Liver (tissue), 9 donors: ENCODE data around the gene IFITM5. TPM values are rescaled to one million over a fixed set of nuclear protein-coding genes. Genes with fewer than 3 reads are reported as not detected.
A peak's percentile ranks its signal among the peaks of the same experiment; 100 is the strongest.
"Not testable (repeated sequence)": the region's sequence is repeated elsewhere in the genome, so short reads cannot be mapped to it uniquely, and the experiment has no call there.

Source experiments
- DNase-seq: peaks from one replicate; pipeline ENCODE4 v3.0.0-alpha.2; 2017; ENCODE audit warnings: low spot score
- H3K27ac ChIP-seq, 2 donors: one replicate each; pipeline ENCODE4 v1.7.0; 2013; ENCODE audit warnings: inconsistent platforms in 2 of 2, low read length in 2 of 2, control low read depth in 1 of 2, low read depth in 1 of 2, mild to moderate bottlenecking in 1 of 2
- H3K27me3 ChIP-seq, 4 donors: one replicate each; pipeline versions ENCODE4 v1.6.1 to v1.7.0; 2013; ENCODE audit warnings: low read length in 3 of 4, inconsistent platforms in 1 of 4, mild to moderate bottlenecking in 1 of 4, moderate library complexity in 1 of 4; ENCODE audit not compliant: control insufficient read depth in 4 of 4, insufficient read depth in 4 of 4
- H3K36me3 ChIP-seq, 4 donors: one replicate each; pipeline versions ENCODE4 v1.6.1 to v1.7.0; 2013; ENCODE audit warnings: low read length in 3 of 4, mild to moderate bottlenecking in 3 of 4, low read depth in 1 of 4, moderate library complexity in 1 of 4; ENCODE audit not compliant: control insufficient read depth in 4 of 4, insufficient read depth in 3 of 4
- H3K4me1 ChIP-seq, 4 donors: one replicate each; pipeline versions ENCODE4 v1.6.1 to v1.7.0; 2013; ENCODE audit warnings: low read length in 3 of 4, mild to moderate bottlenecking in 3 of 4, moderate library complexity in 1 of 4; ENCODE audit not compliant: control insufficient read depth in 4 of 4, insufficient read depth in 4 of 4
- H3K4me3 ChIP-seq, 3 donors: one replicate each; pipeline versions ENCODE4 v1.6.1 to v1.7.0; 2013; ENCODE audit warnings: low read length in 3 of 3, control low read depth in 1 of 3, low read depth in 1 of 3, mild to moderate bottlenecking in 1 of 3
- H3K9ac ChIP-seq, 2 donors: one replicate each; pipeline ENCODE4 v1.7.0; 2013; ENCODE audit warnings: low read length in 2 of 2, mild to moderate bottlenecking in 2 of 2, moderate library complexity in 2 of 2, control low read depth in 1 of 2, low read depth in 1 of 2
- H3K9me3 ChIP-seq, 4 donors: one replicate each; pipeline versions ENCODE4 v1.6.1 to v1.7.0; 2013; ENCODE audit warnings: low read length in 3 of 4; ENCODE audit not compliant: control insufficient read depth in 4 of 4
- EGR1 ChIP-seq, 2 donors: IDR thresholded peaks; 2 replicates each; pipeline ENCODE4 v1.6.1; 2016 to 2018; ENCODE audit warnings: antibody characterized with exemption in 2 of 2, low read depth in 2 of 2
- GABPA ChIP-seq, 2 donors: IDR thresholded peaks in 1 of 2; conservative IDR thresholded peaks in 1 of 2; 2 replicates each; pipeline ENCODE4 v1.6.1; 2016; ENCODE audit warnings: antibody characterized with exemption in 2 of 2, mild to moderate bottlenecking in 1 of 2, moderate library complexity in 1 of 2
- HNF4A ChIP-seq, 2 donors: conservative IDR thresholded peaks; 2 replicates each; pipeline ENCODE4 v1.6.1; 2016; ENCODE audit warnings: antibody characterized with exemption in 2 of 2, mild to moderate bottlenecking in 2 of 2
- JUND ChIP-seq, 2 donors: IDR thresholded peaks; 2 replicates each; pipeline ENCODE4 v1.6.1; 2016; ENCODE audit warnings: antibody characterized with exemption in 2 of 2
- NR2F2 ChIP-seq: IDR thresholded peaks from 2 replicates; pipeline ENCODE4 v1.6.1; 2016; ENCODE audit warnings: antibody characterized with exemption
- RAD21 ChIP-seq, 2 donors: IDR thresholded peaks; 2 replicates each; pipeline ENCODE4 v1.6.1; 2016; ENCODE audit warnings: antibody characterized with exemption in 2 of 2, mild to moderate bottlenecking in 2 of 2
- RXRA ChIP-seq, 2 donors: IDR thresholded peaks; 2 replicates each; pipeline ENCODE4 v1.6.1; 2017 to 2018; ENCODE audit warnings: antibody characterized with exemption in 2 of 2, mild to moderate bottlenecking in 1 of 2
- SP1 ChIP-seq: IDR thresholded peaks from 2 replicates; pipeline ENCODE4 v1.6.1; 2018; ENCODE audit warnings: antibody characterized with exemption, mild to moderate bottlenecking
- TAF1 ChIP-seq: conservative IDR thresholded peaks from 2 replicates; pipeline ENCODE4 v1.6.1; 2016; ENCODE audit warnings: antibody characterized with exemption, mild to moderate bottlenecking
- YY1 ChIP-seq: IDR thresholded peaks from 2 replicates; pipeline ENCODE4 v1.6.1; 2016; ENCODE audit warnings: antibody characterized with exemption, mild to moderate bottlenecking
- WGBS: extraction: QIAGEN DNeasy Blood & Tissue Kit; methylation state at CpG from one replicate; pipeline ENCODE4 v1.1.7; 2013; 5-methylcytosine and 5-hydroxymethylcytosine counted together
- polyA plus RNA-seq, 2 donors: library from polyadenylated mRNA; stranded (reverse) in 1 of 2; unstranded in 1 of 2; fragments of 200-250 nt in 1 of 2; fragments of >200 nt in 1 of 2; fragmentation: Nextera tagmentation in 1 of 2; extraction: Ambion mirVana in 1 of 2; gene quantifications; one replicate each; pipeline versions ENCODE4 v1.2.1 to v1.2.3, GENCODE V29; 2013 to 2015
- total RNA-seq, 2 donors: library from RNA; depleted of rRNA; stranded (reverse); fragments of >200 nt; gene quantifications; one replicate each; pipeline ENCODE4 v1.2.3, GENCODE V29; 2014
- TF ChIP-seq, protein P1 (sequence below): IDR thresholded peaks from 2 replicates; pipeline ENCODE4 v1.6.1; 2016; ENCODE audit warnings: antibody characterized with exemption
- TF ChIP-seq, protein P2 (sequence below): IDR thresholded peaks from 2 replicates; pipeline ENCODE4 v1.6.1; 2016; ENCODE audit warnings: antibody characterized with exemption, mild to moderate bottlenecking
- TF ChIP-seq, protein P3 (sequence below): IDR thresholded peaks from 2 replicates; pipeline ENCODE4 v1.6.1; 2016; ENCODE audit warnings: antibody characterized with exemption
- TF ChIP-seq, protein P4 (sequence below): fragments of 150-350 bp; IDR thresholded peaks from 2 replicates; pipeline ENCODE4 v1.5.1; 2017; ENCODE audit warnings: improper control_type of control experiment, low read depth, low read length; ENCODE audit not compliant: missing input control
- donor health status: healthy.
- donor health status: healthy.
- donor health status: healthy.
- donor health status: healthy.
- donor health status: healthy.

IFITM5 gene
- total and polyA plus RNA-seq, 4 donors: not detected

DNA sequence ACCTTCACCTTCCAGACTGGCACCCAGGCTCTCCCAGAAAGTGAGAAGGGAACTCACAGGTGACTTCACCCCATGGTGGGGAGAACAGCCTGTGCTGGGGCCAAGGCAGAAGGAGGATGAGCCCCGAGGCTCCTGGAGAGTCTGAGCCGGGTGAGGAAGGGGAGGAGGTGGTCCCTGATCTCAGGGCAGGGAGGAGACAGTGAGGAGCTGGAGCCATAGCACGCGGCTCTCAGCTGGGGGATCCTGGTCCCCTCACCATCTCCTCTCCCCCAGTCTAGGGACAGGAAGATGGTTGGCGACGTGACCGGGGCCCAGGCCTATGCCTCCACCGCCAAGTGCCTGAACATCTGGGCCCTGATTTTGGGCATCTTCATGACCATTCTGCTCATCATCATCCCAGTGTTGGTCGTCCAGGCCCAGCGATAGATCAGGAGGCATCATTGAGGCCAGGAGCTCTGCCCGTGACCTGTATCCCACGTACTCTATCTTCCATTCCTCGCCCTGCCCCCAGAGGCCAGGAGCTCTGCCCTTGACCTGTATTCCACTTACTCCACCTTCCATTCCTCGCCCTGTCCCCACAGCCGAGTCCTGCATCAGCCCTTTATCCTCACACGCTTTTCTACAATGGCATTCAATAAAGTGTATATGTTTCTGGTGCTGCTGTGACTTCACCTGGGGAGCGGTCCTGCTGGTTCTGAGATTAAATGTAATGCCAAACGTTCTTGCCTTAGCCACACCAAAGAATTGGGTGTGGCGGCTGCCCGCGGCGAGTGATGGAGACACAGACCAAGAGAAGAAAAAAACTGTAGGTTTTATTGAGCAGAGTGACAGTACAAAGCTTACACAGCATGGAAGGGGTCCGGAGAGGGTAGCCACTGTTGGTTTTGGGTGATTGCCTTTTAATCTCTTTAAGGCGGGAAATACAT is 9.7 kb upstream of the IFITM5 start:
- peaks cover 5 to 34% (median 19%) of the 10 kb centered on the region in 4 donors for H3K4me1 ChIP-seq
- not testable (repeated sequence) for DNase-seq

DNA sequence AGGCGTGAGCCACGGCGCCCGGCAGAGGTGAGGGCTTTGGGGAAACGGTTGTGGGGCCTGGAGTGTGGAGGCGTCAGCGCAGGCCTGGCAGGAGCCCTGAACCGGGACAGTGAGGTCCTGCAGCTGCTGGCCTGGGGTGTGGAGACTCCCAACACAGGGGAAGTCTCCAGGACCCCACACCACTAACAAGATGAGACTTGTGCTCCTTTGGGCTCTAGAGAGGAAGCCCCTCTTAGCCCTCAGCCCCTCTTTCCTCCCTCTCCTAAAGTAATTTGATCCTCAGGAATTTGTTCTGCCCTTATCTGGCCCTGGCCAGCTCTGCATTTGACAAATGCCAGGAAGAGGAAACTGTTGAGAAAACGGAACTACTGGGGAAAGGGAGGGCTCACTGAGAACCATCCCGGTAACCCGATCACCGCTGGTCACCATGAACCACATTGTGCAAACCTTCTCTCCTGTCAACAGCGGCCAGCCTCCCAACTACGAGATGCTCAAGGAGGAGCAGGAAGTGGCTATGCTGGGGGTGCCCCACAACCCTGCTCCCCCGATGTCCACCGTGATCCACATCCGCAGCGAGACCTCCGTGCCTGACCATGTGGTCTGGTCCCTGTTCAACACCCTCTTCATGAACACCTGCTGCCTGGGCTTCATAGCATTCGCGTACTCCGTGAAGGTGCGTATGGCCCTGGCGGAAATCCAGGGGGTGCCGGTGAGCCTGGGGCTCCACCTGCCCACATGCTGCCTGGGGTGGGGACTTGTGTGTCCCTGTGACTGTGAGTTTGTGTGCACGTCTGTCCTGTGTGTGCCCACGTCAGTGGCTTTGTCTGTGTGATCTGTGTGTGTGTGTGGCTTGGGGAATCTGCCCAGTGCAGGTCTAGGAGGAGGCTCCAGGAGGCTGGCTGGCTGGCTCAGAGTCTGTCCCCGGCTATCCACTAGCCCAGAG is 8.7 kb upstream of the IFITM5 start, which contains the start of gene IFITM2:
Gene IFITM2, plus strand, starts transcription at position 51 of the 943 bp plus-strand sequence. Its CDS starts 377 bp downstream, at position 428.
- peak within 1 kb of the TSS; percentile 54 to 85 (median 80) for H3K4me3 ChIP-seq
- H3K36me3 ChIP-seq, H3K9me3 ChIP-seq, DNase-seq, H3K27me3 ChIP-seq: not testable (repeated sequence)
- peaks cover 3 to 28% (median 15%) of the 10 kb centered on the region in 4 donors for H3K4me1 ChIP-seq
- H3K27ac ChIP-seq: peak within 1 kb of the TSS; percentile 82 to 92
- WGBS: 7% methylated on average over 25 of the region's 28 CpGs
- TF ChIP-seq, protein P1, sequence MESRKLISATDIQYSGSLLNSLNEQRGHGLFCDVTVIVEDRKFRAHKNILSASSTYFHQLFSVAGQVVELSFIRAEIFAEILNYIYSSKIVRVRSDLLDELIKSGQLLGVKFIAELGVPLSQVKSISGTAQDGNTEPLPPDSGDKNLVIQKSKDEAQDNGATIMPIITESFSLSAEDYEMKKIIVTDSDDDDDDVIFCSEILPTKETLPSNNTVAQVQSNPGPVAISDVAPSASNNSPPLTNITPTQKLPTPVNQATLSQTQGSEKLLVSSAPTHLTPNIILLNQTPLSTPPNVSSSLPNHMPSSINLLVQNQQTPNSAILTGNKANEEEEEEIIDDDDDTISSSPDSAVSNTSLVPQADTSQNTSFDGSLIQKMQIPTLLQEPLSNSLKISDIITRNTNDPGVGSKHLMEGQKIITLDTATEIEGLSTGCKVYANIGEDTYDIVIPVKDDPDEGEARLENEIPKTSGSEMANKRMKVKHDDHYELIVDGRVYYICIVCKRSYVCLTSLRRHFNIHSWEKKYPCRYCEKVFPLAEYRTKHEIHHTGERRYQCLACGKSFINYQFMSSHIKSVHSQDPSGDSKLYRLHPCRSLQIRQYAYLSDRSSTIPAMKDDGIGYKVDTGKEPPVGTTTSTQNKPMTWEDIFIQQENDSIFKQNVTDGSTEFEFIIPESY: peak; percentile 62
- TF ChIP-seq TAF1 (peak; percentile 85), EGR1 (IDR thresholded peaks at IDR 0.05; ENCODE audit: low read depth in 2 of 2) (peak; percentile 43 to 90), RAD21 (IDR thresholded peaks at IDR 0.05) (peak; percentile 35 to 56), SP1 (peak; percentile 72), RXRA (IDR thresholded peaks at IDR 0.05) (peak; percentile 69 to 76), NR2F2 (peak; percentile 41), YY1 (peak; percentile 72), GABPA (IDR thresholded peaks at IDR 0.05 in 1 of 2, conservative IDR thresholded peaks at IDR 0.05 in 1 of 2) (peak; percentile 47 to 72), HNF4A (conservative IDR thresholded peaks at IDR 0.05) (peak in 1 of 2 donors; percentile 30), JUND (IDR thresholded peaks at IDR 0.05) (peak in 1 of 2 donors; percentile 22)
- TF ChIP-seq, protein P2, sequence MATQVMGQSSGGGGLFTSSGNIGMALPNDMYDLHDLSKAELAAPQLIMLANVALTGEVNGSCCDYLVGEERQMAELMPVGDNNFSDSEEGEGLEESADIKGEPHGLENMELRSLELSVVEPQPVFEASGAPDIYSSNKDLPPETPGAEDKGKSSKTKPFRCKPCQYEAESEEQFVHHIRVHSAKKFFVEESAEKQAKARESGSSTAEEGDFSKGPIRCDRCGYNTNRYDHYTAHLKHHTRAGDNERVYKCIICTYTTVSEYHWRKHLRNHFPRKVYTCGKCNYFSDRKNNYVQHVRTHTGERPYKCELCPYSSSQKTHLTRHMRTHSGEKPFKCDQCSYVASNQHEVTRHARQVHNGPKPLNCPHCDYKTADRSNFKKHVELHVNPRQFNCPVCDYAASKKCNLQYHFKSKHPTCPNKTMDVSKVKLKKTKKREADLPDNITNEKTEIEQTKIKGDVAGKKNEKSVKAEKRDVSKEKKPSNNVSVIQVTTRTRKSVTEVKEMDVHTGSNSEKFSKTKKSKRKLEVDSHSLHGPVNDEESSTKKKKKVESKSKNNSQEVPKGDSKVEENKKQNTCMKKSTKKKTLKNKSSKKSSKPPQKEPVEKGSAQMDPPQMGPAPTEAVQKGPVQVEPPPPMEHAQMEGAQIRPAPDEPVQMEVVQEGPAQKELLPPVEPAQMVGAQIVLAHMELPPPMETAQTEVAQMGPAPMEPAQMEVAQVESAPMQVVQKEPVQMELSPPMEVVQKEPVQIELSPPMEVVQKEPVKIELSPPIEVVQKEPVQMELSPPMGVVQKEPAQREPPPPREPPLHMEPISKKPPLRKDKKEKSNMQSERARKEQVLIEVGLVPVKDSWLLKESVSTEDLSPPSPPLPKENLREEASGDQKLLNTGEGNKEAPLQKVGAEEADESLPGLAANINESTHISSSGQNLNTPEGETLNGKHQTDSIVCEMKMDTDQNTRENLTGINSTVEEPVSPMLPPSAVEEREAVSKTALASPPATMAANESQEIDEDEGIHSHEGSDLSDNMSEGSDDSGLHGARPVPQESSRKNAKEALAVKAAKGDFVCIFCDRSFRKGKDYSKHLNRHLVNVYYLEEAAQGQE: peak; percentile 90
- TF ChIP-seq, protein P3, sequence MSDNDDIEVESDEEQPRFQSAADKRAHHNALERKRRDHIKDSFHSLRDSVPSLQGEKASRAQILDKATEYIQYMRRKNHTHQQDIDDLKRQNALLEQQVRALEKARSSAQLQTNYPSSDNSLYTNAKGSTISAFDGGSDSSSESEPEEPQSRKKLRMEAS: peak; percentile 98
- TF ChIP-seq, protein P4, sequence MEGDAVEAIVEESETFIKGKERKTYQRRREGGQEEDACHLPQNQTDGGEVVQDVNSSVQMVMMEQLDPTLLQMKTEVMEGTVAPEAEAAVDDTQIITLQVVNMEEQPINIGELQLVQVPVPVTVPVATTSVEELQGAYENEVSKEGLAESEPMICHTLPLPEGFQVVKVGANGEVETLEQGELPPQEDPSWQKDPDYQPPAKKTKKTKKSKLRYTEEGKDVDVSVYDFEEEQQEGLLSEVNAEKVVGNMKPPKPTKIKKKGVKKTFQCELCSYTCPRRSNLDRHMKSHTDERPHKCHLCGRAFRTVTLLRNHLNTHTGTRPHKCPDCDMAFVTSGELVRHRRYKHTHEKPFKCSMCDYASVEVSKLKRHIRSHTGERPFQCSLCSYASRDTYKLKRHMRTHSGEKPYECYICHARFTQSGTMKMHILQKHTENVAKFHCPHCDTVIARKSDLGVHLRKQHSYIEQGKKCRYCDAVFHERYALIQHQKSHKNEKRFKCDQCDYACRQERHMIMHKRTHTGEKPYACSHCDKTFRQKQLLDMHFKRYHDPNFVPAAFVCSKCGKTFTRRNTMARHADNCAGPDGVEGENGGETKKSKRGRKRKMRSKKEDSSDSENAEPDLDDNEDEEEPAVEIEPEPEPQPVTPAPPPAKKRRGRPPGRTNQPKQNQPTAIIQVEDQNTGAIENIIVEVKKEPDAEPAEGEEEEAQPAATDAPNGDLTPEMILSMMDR: peak; percentile 15
- H3K9ac ChIP-seq: peak within 1 kb of the TSS; percentile 83 to 95

More for the DNA sequence above, 9.7 kb upstream of the IFITM5 start:
- H3K27ac ChIP-seq: peak overlapping the region; percentile 82 to 92
- 21% methylated on average over 24 of the region's 24 CpGs for WGBS
- peak overlapping the region; percentile 76 to 95 for H3K9ac ChIP-seq
- not testable (repeated sequence) for H3K27me3 ChIP-seq, H3K9me3 ChIP-seq, H3K36me3 ChIP-seq
- H3K4me3 ChIP-seq: peak overlapping the region; percentile 54 to 92 (median 85)
- peak; percentile 36 for TF ChIP-seq SP1
- TF ChIP-seq HNF4A (conservative IDR thresholded peaks at IDR 0.05): peak; percentile 21 to 24
- TF ChIP-seq YY1: peak; percentile 68
- TF ChIP-seq TAF1: peak; percentile 31
- TF ChIP-seq RXRA (IDR thresholded peaks at IDR 0.05): peak; percentile 66 to 73
